Measurements from ENCODE around the gene MAD1L1. TPM values are rescaled to one million over a fixed set of nuclear protein-coding genes. Genes with fewer than 3 reads are reported as not detected.
"Not testable (repeated sequence)": the region's sequence is repeated elsewhere in the genome, so short reads cannot be mapped to it uniquely, and the experiment has no call there.

MAD1L1 gene
- total and polyA plus RNA-seq, 2 of the 13 experiments (the other 11 are each of a cell fraction or from before 2014, with no cell fraction given) = 17.4 to 64.7 TPM

DNA sequence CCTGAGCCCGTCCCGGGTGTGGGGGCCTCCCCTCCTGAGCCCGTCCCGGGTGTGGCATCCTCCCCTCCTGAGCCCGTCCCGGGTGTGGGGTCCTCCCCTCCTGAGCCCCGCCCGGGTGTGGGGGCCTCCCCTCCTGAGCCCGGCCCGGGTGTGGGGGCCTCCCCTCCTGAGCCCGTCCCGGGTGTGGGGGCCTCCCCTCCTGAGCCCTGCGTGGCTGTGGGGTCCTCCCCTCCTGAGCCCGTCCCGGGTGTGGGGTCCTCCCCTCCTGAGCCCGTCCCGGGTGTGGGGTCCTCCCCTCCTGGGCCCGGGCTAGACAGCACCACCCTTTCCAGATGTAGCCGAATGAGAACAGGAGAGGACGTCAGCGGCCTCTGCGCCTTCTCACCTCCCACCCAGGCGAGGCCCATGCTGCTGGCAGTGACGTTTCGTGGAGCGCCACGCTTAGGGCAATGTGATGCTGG lies 405.2 kb downstream of the MAD1L1 start:
- H4K20me1 ChIP-seq (ENCODE audit: insufficient read depth, low read length); CTCF ChIA-PET (ENCODE audit: low intra/inter-chr PET ratio, low total read pairs); H3K4me2 ChIP-seq (ENCODE audit: low read depth, low read length); H3K79me2 ChIP-seq (ENCODE audit: insufficient read depth, low read length); BruUV-seq (replicated peaks); ATAC-seq; intact Hi-C loops (cut with micrococcal nuclease; ENCODE audit: unreplicated experiment); FAIRE-seq; H3K4me1 ChIP-seq (ENCODE audit: insufficient read depth, low read length); H3K9ac ChIP-seq (ENCODE audit: insufficient read depth, low read depth, low read length); H3K9me3 ChIP-seq (ENCODE audit: low read length); H3K27me3 ChIP-seq (ENCODE audit: control insufficient read depth in 1 of 2, insufficient read depth in 2 of 2, low read length in 2 of 2); H2AFZ ChIP-seq (ENCODE audit: low read length); POLR2A ChIA-PET; in situ Hi-C loops (cut with HindIII; ENCODE audit: extremely low pct_ligation_motif_present, low pct_unique_long_range_greater_than_20kb); DNase-seq (ENCODE audit: low spot score); H3K36me3 ChIP-seq (replicated peaks in 1 of 2; ENCODE audit: control insufficient read depth in 1 of 2, insufficient read depth in 2 of 2, low read length in 2 of 2); H3K27ac ChIP-seq (ENCODE audit: extremely low read length, insufficient read depth, low read length); H3K4me3 ChIP-seq (replicated peaks in 1 of 3; ENCODE audit: insufficient read depth in 1 of 3, low read depth in 2 of 3, low read length in 3 of 3): not testable (repeated sequence)
- WGBS (ENCODE audit: low lambda C conversion rate) = 100% methylated on average over 2 of the region's 27 CpGs

DNA sequence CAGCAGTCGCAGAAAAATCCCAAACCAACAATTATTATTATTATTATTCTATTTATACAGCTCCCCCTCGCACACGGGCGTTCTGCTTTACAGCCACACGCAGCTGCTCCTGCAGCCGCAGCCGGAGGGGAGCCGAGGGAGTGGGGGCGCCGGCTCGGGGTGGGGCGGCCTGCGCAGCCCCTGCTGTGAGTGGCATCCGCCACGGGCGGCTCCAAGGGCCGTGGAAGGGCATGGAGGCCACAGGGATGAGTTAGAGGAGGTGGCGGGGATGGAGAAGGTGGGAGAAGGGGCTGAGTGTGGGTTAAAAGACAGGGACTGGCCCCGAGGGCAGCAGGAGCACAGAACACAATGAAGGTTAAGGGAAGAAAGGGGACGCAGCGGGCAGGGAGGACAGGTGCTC lies 405.8 kb downstream of the MAD1L1 start:
- ATAC-seq; H3K79me2 ChIP-seq (ENCODE audit: insufficient read depth, low read length); H3K27me3 ChIP-seq (ENCODE audit: control insufficient read depth in 1 of 2, insufficient read depth in 2 of 2, low read length in 2 of 2); intact Hi-C loops (cut with micrococcal nuclease; ENCODE audit: unreplicated experiment); H3K4me1 ChIP-seq (ENCODE audit: insufficient read depth, low read length); H3K27ac ChIP-seq (ENCODE audit: extremely low read length, insufficient read depth, low read length); CTCF ChIA-PET (ENCODE audit: low intra/inter-chr PET ratio, low total read pairs); H3K36me3 ChIP-seq (replicated peaks in 1 of 2; ENCODE audit: control insufficient read depth in 1 of 2, insufficient read depth in 2 of 2, low read length in 2 of 2); BruUV-seq (replicated peaks); H3K4me3 ChIP-seq (replicated peaks in 1 of 3; ENCODE audit: insufficient read depth in 1 of 3, low read depth in 2 of 3, low read length in 3 of 3); in situ Hi-C loops (cut with HindIII; ENCODE audit: extremely low pct_ligation_motif_present, low pct_unique_long_range_greater_than_20kb); H3K9ac ChIP-seq (ENCODE audit: insufficient read depth, low read depth, low read length); DNase-seq (ENCODE audit: low spot score); H4K20me1 ChIP-seq (ENCODE audit: insufficient read depth, low read length); POLR2A ChIA-PET; H2AFZ ChIP-seq (ENCODE audit: low read length); H3K9me3 ChIP-seq (ENCODE audit: low read length); FAIRE-seq; H3K4me2 ChIP-seq (ENCODE audit: low read depth, low read length): not testable (repeated sequence)
- 94% methylated on average over 20 of the region's 21 CpGs for WGBS (ENCODE audit: low lambda C conversion rate)

All from HepG2 (cell line).